CD4-positive, alpha-beta T cell treated with Interleukin-6 at 100 ng/mL for 8 hours (primary cell): Measurements from ENCODE around the gene THOC6.
"Not testable (repeated sequence)": the region's sequence is repeated elsewhere in the genome, so short reads cannot be mapped to it uniquely, and the experiment has no call there.

Experiments
- DNase-seq: peaks from one replicate; pipeline ENCODE4 v3.0.0-alpha.2; 2020; ENCODE audit warnings: mixed read lengths, low spot score

Gene THOC6

GRCh38 chr16:3072148-3072547 lies 48.3 kb downstream of the THOC6 start:
- DNase-seq: peak; percentile 54

- peak; percentile 38 for DNase-seq
Measured at GRCh38 chr16:3072576-3073263, 48.9 kb downstream of the THOC6 start.

DNA sequence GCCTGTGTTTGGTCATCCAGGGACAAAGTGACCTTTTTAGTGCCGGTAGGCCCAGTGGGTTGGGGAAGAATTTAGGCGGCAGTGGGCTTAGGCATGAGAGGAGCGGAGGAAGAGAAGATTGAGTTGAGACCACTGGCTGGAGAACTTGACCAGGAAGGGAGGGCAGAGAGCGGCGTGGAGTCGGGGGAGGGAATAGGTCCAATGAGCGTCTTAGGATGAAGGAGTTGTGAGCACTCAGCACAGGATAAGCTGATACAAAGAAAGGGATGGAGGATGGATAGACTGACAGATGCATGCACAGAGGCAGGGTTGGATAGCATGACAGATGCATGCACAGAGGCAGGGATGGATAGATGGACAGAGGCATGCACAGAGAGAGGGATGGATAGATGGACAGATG lies 49.6 kb downstream of the THOC6 start:
- no peak for DNase-seq

DNA sequence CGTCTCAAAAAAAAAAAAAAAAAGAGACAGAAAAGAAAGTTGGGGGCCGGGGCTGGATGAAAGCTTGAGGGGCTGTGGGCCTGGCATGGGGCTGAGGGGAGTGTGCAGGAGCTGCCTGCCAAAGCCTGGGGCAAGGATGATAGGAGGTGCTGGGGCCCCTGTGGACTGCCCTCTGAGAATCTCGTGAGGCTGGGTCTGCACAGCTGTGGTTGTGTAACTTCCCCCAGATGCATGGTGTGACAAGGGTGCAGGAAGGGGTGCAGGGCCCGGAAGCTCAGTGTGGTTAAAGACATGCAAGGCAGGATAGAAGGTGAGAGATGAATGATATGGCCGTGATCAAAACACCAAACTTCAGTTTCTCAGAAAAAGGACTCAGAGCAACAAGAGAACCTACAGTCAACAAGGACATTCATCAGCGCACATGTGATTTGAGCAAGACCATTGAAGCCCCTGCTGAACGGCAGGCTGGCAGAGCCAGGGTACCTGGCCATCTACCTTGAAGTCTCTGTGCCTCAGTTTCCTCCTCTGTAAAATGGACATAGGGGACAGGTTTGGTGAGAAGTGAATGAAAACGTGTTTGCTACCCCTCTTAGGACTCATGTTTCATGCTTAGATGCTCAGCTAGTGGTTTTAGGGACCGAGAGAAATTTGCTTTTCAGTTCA lies 51.2 kb downstream of the THOC6 start:
- DNase-seq: peak; percentile 94

- no peak for DNase-seq
Measured at GRCh38 chr16:3075523-3075915, 51.7 kb downstream of the THOC6 start.

DNA sequence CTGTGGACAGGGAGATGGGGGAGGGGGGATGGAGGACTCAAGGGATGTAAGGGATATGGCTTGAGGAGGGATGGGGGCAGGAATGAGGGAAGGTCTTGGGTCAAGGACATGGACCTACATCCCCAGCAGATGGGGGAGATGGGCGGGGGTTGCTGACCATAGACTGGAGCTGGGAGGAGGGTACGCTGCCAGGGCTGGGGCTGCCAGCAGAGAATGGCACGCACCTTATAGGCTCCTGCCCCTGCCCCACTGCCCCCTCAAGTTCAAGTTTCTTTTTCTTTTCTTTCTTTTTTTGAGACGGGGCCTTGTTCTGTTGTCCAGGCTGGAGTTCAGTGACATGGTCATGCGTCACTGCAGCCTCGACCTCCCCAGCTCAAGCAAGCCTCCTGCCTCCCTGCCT lies 52.1 kb downstream of the THOC6 start:
- DNase-seq: not testable (repeated sequence)

DNA sequence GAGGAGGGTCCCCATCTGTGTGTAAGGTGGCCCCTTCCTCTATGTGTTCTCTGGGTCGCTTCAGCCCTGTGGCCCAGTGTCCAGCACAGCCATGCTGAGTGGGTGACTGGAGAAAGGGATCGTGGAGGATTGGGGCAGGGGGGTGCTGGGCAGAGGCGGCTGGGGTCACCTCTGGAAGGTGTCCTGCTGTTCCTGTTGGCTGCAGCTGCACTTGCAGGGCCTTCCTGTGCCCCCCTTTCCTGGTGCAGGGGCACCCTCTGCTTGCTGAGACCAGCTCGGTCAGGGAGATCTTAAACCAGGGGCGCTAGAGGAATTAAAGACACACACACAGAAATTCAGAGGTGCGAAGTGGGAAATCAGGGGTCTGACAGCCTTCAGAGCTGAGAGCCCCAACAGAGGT lies 52.7 kb downstream of the THOC6 start:
- DNase-seq: no peak
